Motor neuron (in vitro differentiated cells): Measurements from ENCODE around the gene CPE. TPM values are rescaled to one million over a fixed set of nuclear protein-coding genes. Genes with fewer than 3 reads are reported as not detected.
A peak's percentile ranks its signal among the peaks of the same experiment; 100 is the strongest.
"Not testable (repeated sequence)": the region's sequence is repeated elsewhere in the genome, so short reads cannot be mapped to it uniquely, and the experiment has no call there.

Experiments
- ATAC-seq, 8 experiments: fragments of 200-7000 bp; cut with Tn5 transposase; replicated peaks in 6 of 8; 2 replicates each; pipeline ENCODE4 v1.8.0; 2021; ENCODE audit warnings: mild to moderate bottlenecking in 8 of 8, moderate library complexity in 8 of 8
- H3K27ac ChIP-seq, 2 donors: fragments of 250-450 bp; sonication (Bioruptor Pico); 2 replicates each; pipeline ENCODE4 v1.9.0; 2021; ENCODE audit warnings: antibody characterized with exemption in 2 of 2, mild to moderate bottlenecking in 2 of 2, moderate library complexity in 1 of 2
- H3K4me1 ChIP-seq, 2 donors: fragments of 250-450 bp; sonication (Bioruptor Pico); replicated peaks in 1 of 2; 2 replicates each; pipeline ENCODE4 v1.6.1; 2021; ENCODE audit warnings: antibody characterized with exemption in 2 of 2, mild to moderate bottlenecking in 2 of 2, moderate library complexity in 1 of 2
- H3K4me3 ChIP-seq, 5 donors: fragments of 250-450 bp; sonication (Bioruptor Pico); 2 replicates each; pipeline ENCODE4 v1.9.0; 2021; ENCODE audit warnings: antibody characterized with exemption in 5 of 5, mild to moderate bottlenecking in 5 of 5, moderate library complexity in 4 of 5
- WGBS, 10 experiments: fragments of 450-650 bp; shearing (Covaris generic); methylation state at CpG; one replicate each; pipeline ENCODE4 v1.0.0; 2022; 5-methylcytosine and 5-hydroxymethylcytosine counted together
- in situ Hi-C, 9 experiments: fragments of 400-800 bp; cut with MboI; loops; one replicate each; pipeline ENCODE4 v1.15.0; 2021; ENCODE audit warnings: low sequenced_read_pairs in 9 of 9, low pct_unique_long_range_greater_than_20kb in 2 of 9; ENCODE audit not compliant: unreplicated experiment in 9 of 9
- total RNA-seq, 8 experiments: library from RNA; unstranded; fragments of 300-600 nt; gene quantifications; 2 replicates each; pipeline versions ENCODE4 v1.2.3 to v1.2.4, GENCODE V29; 2022

The CPE gene
- total RNA-seq, 8 experiments from 2014 or later, result 120 to 361 (median 248) TPM

GRCh38 chr4:165476214-165477098 lies 97.6 kb downstream of the CPE start:
- no peaks in the 10 kb centered on the region for H3K4me1 ChIP-seq
- in situ Hi-C loops, result no loop called here
- peak in 6 of 8 experiments; percentile 22 to 93 (median 60) for ATAC-seq
- no peak overlapping the region for H3K27ac ChIP-seq
- WGBS, 10 experiments, result 54 to 100% (median 91%) methylated on average over 1 to 14 of the region's 14 CpGs; no CpG with 5 or more reads in 1 of the 10 experiments
- no peak overlapping the region for H3K4me3 ChIP-seq

- WGBS, 10 experiments, result 70 to 93% (median 88%) methylated on average over 2 to 4 of the region's 4 CpGs; no CpG with 5 or more reads in 4 of the 10 experiments
- no peak for ATAC-seq
- in situ Hi-C loops, result no loop called here
Observed at GRCh38 chr4:165477799-165478198, 99.0 kb downstream of the CPE start.

GRCh38 chr4:165478260-165478659 lies 99.5 kb downstream of the CPE start:
- no peak for ATAC-seq
- WGBS, 10 experiments, result 90 to 100% (median 100%) methylated on average over 1 of the region's 1 CpG; no CpG with 5 or more reads in 3 of the 10 experiments
- no peak overlapping the region for H3K4me3 ChIP-seq
- in situ Hi-C loops, result no loop called here
- H3K27ac ChIP-seq, result no peak overlapping the region
- no peaks in the 10 kb centered on the region for H3K4me1 ChIP-seq

More at GRCh38 chr4:165477799-165478198, 99.0 kb downstream of the CPE start:
- H3K4me1 ChIP-seq, result no peaks in the 10 kb centered on the region
- H3K27ac ChIP-seq, result no peak overlapping the region
- no peak overlapping the region for H3K4me3 ChIP-seq

GRCh38 chr4:165481053-165481835 lies 102.4 kb downstream of the CPE start:
- ATAC-seq, result peak in 2 of 8 experiments; percentile 71 to 84
- H3K4me1 ChIP-seq, result no peaks in the 10 kb centered on the region
- WGBS, 10 experiments, result 32 to 94% (median 73%) methylated on average over 2 to 3 of the region's 3 CpGs
- in situ Hi-C loops, result no loop called here
- H3K4me3 ChIP-seq, result no peak overlapping the region
- no peak overlapping the region for H3K27ac ChIP-seq

GRCh38 chr4:165489786-165490185 lies 111.0 kb downstream of the CPE start:
- ATAC-seq, result no peak
- Histone ChIP-seq H3K4me3 (no peak overlapping the region), H3K27ac (no peak overlapping the region), H3K4me1 (no peaks in the 10 kb centered on the region)
- WGBS, 10 experiments, result 43 to 100% (median 100%) methylated on average over 1 of the region's 1 CpG; no CpG with 5 or more reads in 4 of the 10 experiments
- in situ Hi-C loops, result no loop called here

GRCh38 chr4:165492583-165492982 lies 113.8 kb downstream of the CPE start:
- 39 to 93% (median 72%) methylated on average over 1 to 6 of the region's 6 CpGs; no CpG with 5 or more reads in 3 of the 10 experiments for WGBS, 10 experiments

GRCh38 chr4:165493359-165493758 lies 114.6 kb downstream of the CPE start:
- in situ Hi-C loops, result no loop called here
- 19 to 84% (median 33%) methylated on average over 3 to 16 of the region's 18 CpGs for WGBS, 10 experiments
- Histone ChIP-seq H3K4me1 (no peaks in the 10 kb centered on the region), H3K4me3 (no peak overlapping the region), H3K27ac (no peak overlapping the region)
- ATAC-seq, result peak; percentile 35 to 99 (median 52)

More at GRCh38 chr4:165492583-165492982, 113.8 kb downstream of the CPE start:
- in situ Hi-C loops, H3K27ac ChIP-seq, H3K4me1 ChIP-seq, ATAC-seq, H3K4me3 ChIP-seq: not testable (repeated sequence)

GRCh38 chr4:165502916-165503907 lies 124.4 kb downstream of the CPE start:
- ATAC-seq, result no peak
- in situ Hi-C loops, result no loop called here
- 30 to 97% (median 90%) methylated on average over 3 to 7 of the region's 7 CpGs for WGBS, 10 experiments
- Histone ChIP-seq H3K4me1 (no peaks in the 10 kb centered on the region), H3K4me3 (no peak overlapping the region), H3K27ac (no peak overlapping the region)

- H3K4me3 ChIP-seq, result no peak overlapping the region
- ATAC-seq, result no peak
- H3K4me1 ChIP-seq, result no peaks in the 10 kb centered on the region
- 0 to 100% (median 33%) methylated on average over 1 to 2 of the region's 3 CpGs; no CpG with 5 or more reads in 5 of the 10 experiments for WGBS, 10 experiments
- in situ Hi-C loops, result no loop called here
- H3K27ac ChIP-seq, result no peak overlapping the region
Observed at GRCh38 chr4:165504184-165504583, 125.4 kb downstream of the CPE start.

- WGBS, 10 experiments, result 22 to 90% (median 82%) methylated on average over 2 to 7 of the region's 7 CpGs; no CpG with 5 or more reads in 1 of the 10 experiments
- Histone ChIP-seq H3K4me3 (no peak overlapping the region), H3K4me1 (no peaks in the 10 kb centered on the region), H3K27ac (no peak overlapping the region)
- in situ Hi-C loops, result no loop called here
- ATAC-seq, result peak in 3 of 8 experiments; percentile 37 to 86 (median 81)
Observed at GRCh38 chr4:165505958-165506837, 127.4 kb downstream of the CPE start.

- WGBS, 10 experiments, result 50 to 100% (median 94%) methylated on average over 1 to 2 of the region's 2 CpGs; no CpG with 5 or more reads in 5 of the 10 experiments
- no peak overlapping the region for H3K4me3 ChIP-seq
- no peaks in the 10 kb centered on the region for H3K4me1 ChIP-seq
- ATAC-seq, result peak in 1 of 8 experiments; percentile 71
- in situ Hi-C loops, result no loop called here
- H3K27ac ChIP-seq, result no peak overlapping the region
Observed at GRCh38 chr4:165506849-165507248, 128.0 kb downstream of the CPE start.
